Loucy (cell line): Measurements from ENCODE around the gene MCOLN2.

Experiments used
- H2AFZ ChIP-seq: fragments of 200-600 bp; sonication (generic); 2 replicates; pipeline ENCODE4 v1.6.0; 2016; ENCODE audit warnings: antibody characterized with exemption, mild to moderate bottlenecking, low read length, moderate library complexity
- H3F3A ChIP-seq: fragments of 200-600 bp; 2 replicates; pipeline ENCODE4 v1.6.0; 2016; ENCODE audit warnings: antibody characterized with exemption, low read depth, mild to moderate bottlenecking
- H3K27me3 ChIP-seq: fragments of 200-600 bp; sonication (generic); 2 replicates; pipeline ENCODE4 v1.6.1; 2014; ENCODE audit warnings: low read length, mild to moderate bottlenecking; ENCODE audit not compliant: insufficient read depth, poor library complexity, severe bottlenecking
- H3K36me3 ChIP-seq: fragments of 200-600 bp; sonication (generic); 2 replicates; pipeline ENCODE4 v1.6.1; 2016; ENCODE audit warnings: low read length; ENCODE audit not compliant: insufficient read depth
- H3K4me1 ChIP-seq: fragments of 200-600 bp; sonication (generic); 2 replicates; pipeline ENCODE4 v1.5.1; 2014; ENCODE audit warnings: low read length, mild to moderate bottlenecking; ENCODE audit not compliant: insufficient read depth, poor library complexity, severe bottlenecking
- H3K4me2 ChIP-seq: fragments of 200-600 bp; sonication (generic); 2 replicates; pipeline ENCODE4 v1.6.0; 2014; ENCODE audit warnings: antibody characterized with exemption, low read length, low read depth, mild to moderate bottlenecking; ENCODE audit not compliant: poor library complexity, severe bottlenecking
- H3K4me3 ChIP-seq: fragments of 200-600 bp; sonication (generic); 2 replicates; pipeline ENCODE4 v1.5.1; 2014; ENCODE audit warnings: low read length, mild to moderate bottlenecking, mixed read lengths; ENCODE audit not compliant: poor library complexity, severe bottlenecking
- H3K79me2 ChIP-seq: fragments of 200-600 bp; sonication (generic); 2 replicates; pipeline ENCODE4 v1.6.1; 2014; ENCODE audit warnings: low read length; ENCODE audit not compliant: insufficient read depth
- H3K9ac ChIP-seq: fragments of 200-600 bp; sonication (generic); 2 replicates; pipeline ENCODE4 v1.6.0; 2014; ENCODE audit warnings: mild to moderate bottlenecking, low read depth, low read length, moderate library complexity; ENCODE audit not compliant: poor library complexity, severe bottlenecking
- H3K9me2 ChIP-seq: fragments of 200-600 bp; sonication (generic); replicated peaks from 2 replicates; pipeline ENCODE4 v1.6.1; 2016; ENCODE audit warnings: low read depth, low read length, mixed read lengths
- H3K9me3 ChIP-seq: fragments of 200-600 bp; sonication (generic); 2 replicates; pipeline ENCODE4 v1.6.1; 2014; ENCODE audit warnings: mild to moderate bottlenecking, antibody characterized with exemption, low read length, low read depth; ENCODE audit not compliant: insufficient read depth
- H4K20me1 ChIP-seq: fragments of 200-600 bp; sonication (generic); 2 replicates; pipeline ENCODE4 v1.6.0; 2014; ENCODE audit warnings: antibody characterized with exemption, low read length, mild to moderate bottlenecking; ENCODE audit not compliant: insufficient read depth, poor library complexity, severe bottlenecking
- CTCF ChIP-seq: fragments of 200-600 bp; sonication (generic); conservative IDR thresholded peaks from 2 replicates; pipeline ENCODE4 v1.5.1; 2014; ENCODE audit warnings: mild to moderate bottlenecking, antibody characterized with exemption, low read length
- EZH2phosphoT487 ChIP-seq: fragments of 200-600 bp; IDR thresholded peaks from 2 replicates; pipeline ENCODE4 v1.6.1; 2018; ENCODE audit warnings: antibody characterized with exemption, mild to moderate bottlenecking, moderate library complexity, borderline replicate concordance

MCOLN2 gene

GRCh38 chr1:85027242-85027983, 30.5 kb upstream of the MCOLN2 start:
- no peak overlapping the region for H3K9ac ChIP-seq
- H3K4me2 ChIP-seq = no peak overlapping the region
- no peaks in the 10 kb centered on the region for H3K27me3 ChIP-seq
- no peaks in the 10 kb centered on the region for H3K36me3 ChIP-seq
- H4K20me1 ChIP-seq = no peaks in the 10 kb centered on the region
- H3K9me2 ChIP-seq = no peaks in the 10 kb centered on the region
- peak; percentile 43 for TF ChIP-seq CTCF
- TF ChIP-seq EZH2phosphoT487 = no peak
- H3K4me3 ChIP-seq = no peak overlapping the region
- no peaks in the 10 kb centered on the region for H3K9me3 ChIP-seq
- H3K4me1 ChIP-seq = no peaks in the 10 kb centered on the region
- H3K79me2 ChIP-seq = no peaks in the 10 kb centered on the region
- peak overlapping the region; percentile 60 for H2AFZ ChIP-seq
- no peaks in the 10 kb centered on the region for H3F3A ChIP-seq

- H3K9ac ChIP-seq = no peak overlapping the region
- no peaks in the 10 kb centered on the region for H3F3A ChIP-seq
- no peaks in the 10 kb centered on the region for H4K20me1 ChIP-seq
- no peaks in the 10 kb centered on the region for H3K4me1 ChIP-seq
- H3K79me2 ChIP-seq = no peaks in the 10 kb centered on the region
- no peaks in the 10 kb centered on the region for H3K9me3 ChIP-seq
- H3K27me3 ChIP-seq = no peaks in the 10 kb centered on the region
- no peak overlapping the region for H3K4me3 ChIP-seq
- H2AFZ ChIP-seq = no peak overlapping the region
- H3K4me2 ChIP-seq = no peak overlapping the region
- no peaks in the 10 kb centered on the region for H3K9me2 ChIP-seq
- no peaks in the 10 kb centered on the region for H3K36me3 ChIP-seq
- TF ChIP-seq EZH2phosphoT487 (no peak), CTCF (no peak)
Measured at GRCh38 chr1:85025940-85026339, 29.0 kb upstream of the MCOLN2 start.

- Histone ChIP-seq H3K4me3 (no peak overlapping the region), H3K79me2 (no peaks in the 10 kb centered on the region), H3K4me1 (no peaks in the 10 kb centered on the region), H3K36me3 (no peaks in the 10 kb centered on the region), H3K4me2 (no peak overlapping the region), H3K9me3 (no peaks in the 10 kb centered on the region), H4K20me1 (no peaks in the 10 kb centered on the region), H3K9ac (no peak overlapping the region), H3F3A (no peaks in the 10 kb centered on the region), H3K27me3 (no peaks in the 10 kb centered on the region), H3K9me2 (no peaks in the 10 kb centered on the region), H2AFZ (no peak overlapping the region)
- TF ChIP-seq CTCF = no peak
- TF ChIP-seq EZH2phosphoT487 = no peak
Measured at GRCh38 chr1:85024736-85025135, 27.8 kb upstream of the MCOLN2 start.
